OCI-LY3 (cell line): ENCODE results near the gene NPFF.

Experiments
- H2AFZ ChIP-seq: fragments of 200-600, 300-600 bp; shearing (Covaris generic); 2 replicates; pipeline ENCODE4 v1.6.0; 2014; ENCODE audit warnings: antibody characterized with exemption, low read depth, low read length
- H3K27ac ChIP-seq: fragments of 200-600, 300-600 bp; sonication (generic); 2 replicates; pipeline ENCODE4 v1.5.1; 2014; ENCODE audit warnings: mild to moderate bottlenecking, low read length, moderate library complexity, mixed read lengths
- H3K27me3 ChIP-seq: fragments of 200-600, 300-600 bp; sonication (generic); 2 replicates; pipeline ENCODE4 v1.6.1; 2014; ENCODE audit warnings: low read depth, low read length, mixed read lengths
- H3K36me3 ChIP-seq: fragments of 200-600, 300-600 bp; sonication (generic); replicated peaks from 2 replicates; pipeline ENCODE3; 2014; ENCODE audit warnings: low read depth, low read length, mixed read lengths
- H3K4me1 ChIP-seq: fragments of 300-600, 200-600 bp; sonication (generic); 2 replicates; pipeline ENCODE4 v1.6.1; 2014; ENCODE audit warnings: low read length, mixed read lengths
- H3K4me2 ChIP-seq: fragments of 200-600, 300-600 bp; sonication (generic); 2 replicates; pipeline ENCODE4 v1.6.1; 2014; ENCODE audit warnings: low read length, mixed read lengths
- H3K4me3 ChIP-seq: fragments of 300-600, 200-600 bp; sonication (generic); 2 replicates; pipeline ENCODE4 v1.5.1; 2014; ENCODE audit warnings: antibody characterized with exemption, mild to moderate bottlenecking, low read length, moderate library complexity
- H3K79me2 ChIP-seq: fragments of 300-600, 200-600 bp; shearing (Covaris generic); 2 replicates; pipeline ENCODE4 v1.6.1; 2014; ENCODE audit warnings: mild to moderate bottlenecking, low read length, mixed read lengths
- H3K9ac ChIP-seq: fragments of 300-600, 200-600 bp; shearing (Covaris generic); 2 replicates; pipeline ENCODE4 v1.6.0; 2014; ENCODE audit warnings: mild to moderate bottlenecking, low read length, moderate library complexity
- H3K9me3 ChIP-seq: fragments of 200-600, 300-600 bp; shearing (Covaris generic); 2 replicates; pipeline ENCODE4 v1.6.1; 2014; ENCODE audit warnings: low read length, mixed read lengths; ENCODE audit not compliant: insufficient read depth
- H4K20me1 ChIP-seq: fragments of 200-600, 300-600 bp; sonication (generic); 2 replicates; pipeline ENCODE4 v1.6.1; 2016; ENCODE audit warnings: low read length, mixed read lengths; ENCODE audit not compliant: insufficient read depth
- CTCF ChIP-seq: fragments of 200-600, 300-600 bp; sonication (generic); IDR thresholded peaks from 2 replicates; pipeline ENCODE4 v1.5.1; 2014; ENCODE audit warnings: antibody characterized with exemption, low read length, low read depth
- EZH2phosphoT487 ChIP-seq: fragments of 200-600 bp; shearing (Covaris generic); IDR thresholded peaks from 2 replicates; pipeline ENCODE4 v1.6.1; 2018; ENCODE audit warnings: antibody characterized with exemption, mixed run types, low read depth

Gene NPFF

GRCh38 chr12:53516758-53517455 is 9.6 kb upstream of the NPFF start:
- no peak overlapping the region for H3K4me2 ChIP-seq
- H3K9ac ChIP-seq: no peak overlapping the region
- no peak overlapping the region for H2AFZ ChIP-seq
- H3K4me1 ChIP-seq: no peaks in the 10 kb centered on the region
- no peaks in the 10 kb centered on the region for H3K27me3 ChIP-seq
- H3K36me3 ChIP-seq: peaks cover 3% of the 10 kb centered on the region
- no peaks in the 10 kb centered on the region for H3K79me2 ChIP-seq
- H4K20me1 ChIP-seq: no peaks in the 10 kb centered on the region
- no peak overlapping the region for H3K27ac ChIP-seq
- H3K4me3 ChIP-seq: no peak overlapping the region
- H3K9me3 ChIP-seq: no peaks in the 10 kb centered on the region
- no peak for TF ChIP-seq EZH2phosphoT487
- no peak for TF ChIP-seq CTCF

GRCh38 chr12:53515291-53515680 is 8.0 kb upstream of the NPFF start:
- Histone ChIP-seq H4K20me1 (no peaks in the 10 kb centered on the region), H3K36me3 (peaks cover 3% of the 10 kb centered on the region), H3K9me3 (no peaks in the 10 kb centered on the region), H3K27ac (no peak overlapping the region), H3K79me2 (no peaks in the 10 kb centered on the region), H2AFZ (no peak overlapping the region), H3K4me3 (no peak overlapping the region), H3K4me2 (no peak overlapping the region), H3K9ac (no peak overlapping the region), H3K4me1 (no peaks in the 10 kb centered on the region), H3K27me3 (no peaks in the 10 kb centered on the region)
- TF ChIP-seq EZH2phosphoT487: no peak
- TF ChIP-seq CTCF: no peak

GRCh38 chr12:53514628-53515290 is 7.5 kb upstream of the NPFF start:
- H3K4me1 ChIP-seq: no peaks in the 10 kb centered on the region
- no peak overlapping the region for H3K9ac ChIP-seq
- TF ChIP-seq CTCF: no peak
- TF ChIP-seq EZH2phosphoT487: no peak
- peaks cover 3% of the 10 kb centered on the region for H3K36me3 ChIP-seq
- H3K79me2 ChIP-seq: no peaks in the 10 kb centered on the region
- no peak overlapping the region for H3K4me2 ChIP-seq
- H3K4me3 ChIP-seq: no peak overlapping the region
- no peak overlapping the region for H3K27ac ChIP-seq
- H4K20me1 ChIP-seq: no peaks in the 10 kb centered on the region
- H3K9me3 ChIP-seq: no peaks in the 10 kb centered on the region
- no peaks in the 10 kb centered on the region for H3K27me3 ChIP-seq
- no peak overlapping the region for H2AFZ ChIP-seq

GRCh38 chr12:53513712-53514410 is 6.6 kb upstream of the NPFF start:
- Histone ChIP-seq H4K20me1 (no peaks in the 10 kb centered on the region), H3K9me3 (no peaks in the 10 kb centered on the region), H3K9ac (no peak overlapping the region), H3K27me3 (no peaks in the 10 kb centered on the region), H2AFZ (no peak overlapping the region), H3K36me3 (peaks cover 3% of the 10 kb centered on the region), H3K79me2 (no peaks in the 10 kb centered on the region), H3K4me2 (no peak overlapping the region), H3K4me1 (no peaks in the 10 kb centered on the region), H3K4me3 (no peak overlapping the region), H3K27ac (no peak overlapping the region)
- TF ChIP-seq CTCF (no peak), EZH2phosphoT487 (no peak)
